ENCODE results near the gene FAM117A. TPM values are rescaled to one million over a fixed set of nuclear protein-coding genes. Genes with fewer than 3 reads are reported as not detected.

The FAM117A gene
- total and polyA plus RNA-seq, 4 experiments from 2014 or later: 61.2 to 102 (median 84.2) TPM

- Mint-ChIP-seq H3K4me1 (peaks cover 71 to 98% (median 82%) of the 10 kb centered on the region in 4 donors), H3K27me3 (no peaks in the 10 kb centered on the region), H3K9me3 (no peaks in the 10 kb centered on the region), H3K4me3 (peak overlapping the region; percentile 93 to 99 (median 97)), H3K27ac (peak overlapping the region; percentile 99 to 100 (median 100)), H3K36me3 (peaks cover 20 to 34% of the 10 kb centered on the region in 2 donors)
- Histone ChIP-seq H3K4me3 (ENCODE audit: low read length in 2 of 2) (peak overlapping the region; percentile 80 to 88), H3K9me3 (ENCODE audit: control insufficient read depth in 1 of 2, low read length in 2 of 2) (no peaks in the 10 kb centered on the region), H3K4me1 (ENCODE audit: insufficient read depth, low read length) (peaks cover 97% of the 10 kb centered on the region), H3K36me3 (ENCODE audit: insufficient read depth, low read length) (peaks cover 4% of the 10 kb centered on the region), H3K27me3 (ENCODE audit: insufficient read depth, low read length) (no peaks in the 10 kb centered on the region), H3K27ac (ENCODE audit: low read depth, low read length) (peak overlapping the region; percentile 99)
- POLR2A ChIA-PET (ENCODE audit: partially characterized antibody): interaction anchor here (1.1 to 10.0 kb wide), 11 partner anchors 7 to 76 kb away, joined by 3 to 427 read pairs (median 6); partner anchors contain the start of genes FAM117A, KAT7, SLC35B1 and SPOP
- CTCF ChIA-PET (ENCODE audit: partially characterized antibody): interaction anchor here (1.6 to 9.1 kb wide), 4 partner anchors 21 to 33 kb away, joined by 3 to 51 read pairs (median 10); partner anchors contain the start of genes FAM117A and SLC35B1
- no peak for DNase-seq
- intact Hi-C loops (cut with micrococcal nuclease): no loop called here
Measured at GRCh38 chr17:49741692-49742076, 22.2 kb downstream of the FAM117A start.

- peak in 1 of 5 donors; percentile 45 for DNase-seq
- Mint-ChIP-seq H3K36me3 (peaks cover 24 to 34% of the 10 kb centered on the region in 2 donors), H3K27ac (peak overlapping the region; percentile 99 to 100 (median 100)), H3K9me3 (no peaks in the 10 kb centered on the region), H3K4me3 (peak overlapping the region; percentile 93 to 99 (median 97)), H3K4me1 (peaks cover 70 to 98% (median 81%) of the 10 kb centered on the region in 4 donors), H3K27me3 (no peaks in the 10 kb centered on the region)
- Histone ChIP-seq H3K9me3 (ENCODE audit: control insufficient read depth in 1 of 2, low read length in 2 of 2) (no peaks in the 10 kb centered on the region), H3K4me1 (ENCODE audit: insufficient read depth, low read length) (peaks cover 97% of the 10 kb centered on the region), H3K36me3 (ENCODE audit: insufficient read depth, low read length) (peaks cover 4% of the 10 kb centered on the region), H3K27ac (ENCODE audit: low read depth, low read length) (peak overlapping the region; percentile 99), H3K27me3 (ENCODE audit: insufficient read depth, low read length) (no peaks in the 10 kb centered on the region), H3K4me3 (ENCODE audit: low read length in 2 of 2) (peak overlapping the region; percentile 80 to 88)
- ChIA-PET CTCF (ENCODE audit: partially characterized antibody) (interaction anchor here (0.8 to 9.1 kb wide), 6 partner anchors 11 to 32 kb away, joined by 3 to 51 read pairs (median 6); partner anchors contain the start of genes FAM117A and SLC35B1), POLR2A (ENCODE audit: partially characterized antibody) (interaction anchor here (1.3 to 10.0 kb wide), 11 partner anchors 7 to 53 kb away, joined by 5 to 427 read pairs (median 8); partner anchors contain the start of genes FAM117A, KAT7 and SLC35B1)
- intact Hi-C loops (cut with micrococcal nuclease): no loop called here
Measured at GRCh38 chr17:49741009-49741691, 22.8 kb downstream of the FAM117A start.

GRCh38 chr17:49739641-49740271, 24.2 kb downstream of the FAM117A start:
- intact Hi-C loops (cut with micrococcal nuclease): loop anchor here (1.0 kb wide), 7 partner anchors 9 to 61 kb away; partner anchors contain the start of genes FAM117A, KAT7 and SPOP
- Mint-ChIP-seq H3K36me3 (peaks cover 18 to 28% of the 10 kb centered on the region in 2 donors), H3K4me3 (peak overlapping the region; percentile 93 to 99 (median 97)), H3K4me1 (peaks cover 68 to 94% (median 78%) of the 10 kb centered on the region in 4 donors), H3K9me3 (no peaks in the 10 kb centered on the region), H3K27ac (peak overlapping the region; percentile 99 to 100 (median 100)), H3K27me3 (no peaks in the 10 kb centered on the region)
- Histone ChIP-seq H3K36me3 (ENCODE audit: insufficient read depth, low read length) (no peaks in the 10 kb centered on the region), H3K9me3 (ENCODE audit: control insufficient read depth in 1 of 2, low read length in 2 of 2) (no peaks in the 10 kb centered on the region), H3K27me3 (ENCODE audit: insufficient read depth, low read length) (no peaks in the 10 kb centered on the region), H3K27ac (ENCODE audit: low read depth, low read length) (peak overlapping the region; percentile 99), H3K4me3 (ENCODE audit: low read length in 2 of 2) (peak overlapping the region; percentile 32 to 80), H3K4me1 (ENCODE audit: insufficient read depth, low read length) (peaks cover 97% of the 10 kb centered on the region)
- peak; percentile 96 to 100 (median 99) for DNase-seq
- POLR2A ChIA-PET (ENCODE audit: partially characterized antibody): interaction anchor here (0.7 to 10.0 kb wide), 23 partner anchors 8 to 371 kb away, joined by 3 to 427 read pairs (median 5); partner anchors contain the start of genes FAM117A, KAT7, NXPH3 and SLC35B1
- CTCF ChIA-PET (ENCODE audit: partially characterized antibody): interaction anchor here (1.0 to 9.1 kb wide), 8 partner anchors 10 to 112 kb away, joined by 3 to 51 read pairs (median 4); partner anchors contain the start of genes FAM117A and SLC35B1

- peak in 1 of 5 donors; percentile 44 for DNase-seq
- ChIA-PET CTCF (ENCODE audit: partially characterized antibody) (interaction anchor here (0.7 to 9.1 kb wide), 9 partner anchors 9 to 113 kb away, joined by 3 to 51 read pairs (median 4); partner anchors contain the start of genes FAM117A and SLC35B1), POLR2A (ENCODE audit: partially characterized antibody) (interaction anchor here (0.6 to 10.0 kb wide), 14 partner anchors 10 to 111 kb away, joined by 3 to 427 read pairs (median 7); partner anchors contain the start of genes FAM117A, KAT7, SLC35B1 and SPOP)
- no peaks in the 10 kb centered on the region for H3K27me3 ChIP-seq (ENCODE audit: insufficient read depth, low read length)
- Mint-ChIP-seq H3K36me3 (peaks cover 20 to 31% of the 10 kb centered on the region in 2 donors), H3K27ac (peak overlapping the region; percentile 99 to 100 (median 100)), H3K4me3 (peak overlapping the region; percentile 93 to 99 (median 97)), H3K4me1 (peaks cover 69 to 88% (median 79%) of the 10 kb centered on the region in 4 donors), H3K27me3 (no peaks in the 10 kb centered on the region), H3K9me3 (no peaks in the 10 kb centered on the region)
- intact Hi-C loops (cut with micrococcal nuclease): loop anchor here (1.0 kb wide), 7 partner anchors 10 to 60 kb away; partner anchors contain the start of genes FAM117A, KAT7 and SPOP
- H3K36me3 ChIP-seq (ENCODE audit: insufficient read depth, low read length): no peaks in the 10 kb centered on the region
- peak overlapping the region; percentile 32 to 80 for H3K4me3 ChIP-seq (ENCODE audit: low read length in 2 of 2)
- H3K4me1 ChIP-seq (ENCODE audit: insufficient read depth, low read length): peaks cover 91% of the 10 kb centered on the region
- H3K27ac ChIP-seq (ENCODE audit: low read depth, low read length): peak overlapping the region; percentile 99
- no peaks in the 10 kb centered on the region for H3K9me3 ChIP-seq (ENCODE audit: control insufficient read depth in 1 of 2, low read length in 2 of 2)
Measured at GRCh38 chr17:49738456-49739163, 25.3 kb downstream of the FAM117A start.

- CTCF ChIA-PET (ENCODE audit: partially characterized antibody): no interaction called here
- H3K4me3 ChIP-seq (ENCODE audit: low read length in 2 of 2): no peak overlapping the region
- peak overlapping the region; percentile 86 to 100 (median 100) for H3K27ac Mint-ChIP-seq
- no peaks in the 10 kb centered on the region for H3K9me3 Mint-ChIP-seq
- DNase-seq: no peak
- H3K36me3 ChIP-seq (ENCODE audit: insufficient read depth, low read length): peaks cover 25% of the 10 kb centered on the region
- H3K27me3 Mint-ChIP-seq: no peaks in the 10 kb centered on the region
- H3K4me1 ChIP-seq (ENCODE audit: insufficient read depth, low read length): peaks cover 84% of the 10 kb centered on the region
- no peaks in the 10 kb centered on the region for H3K27me3 ChIP-seq (ENCODE audit: insufficient read depth, low read length)
- H3K9me3 ChIP-seq (ENCODE audit: control insufficient read depth in 1 of 2, low read length in 2 of 2): no peaks in the 10 kb centered on the region
- intact Hi-C loops (cut with micrococcal nuclease): no loop called here
- peak overlapping the region; percentile 99 for H3K27ac ChIP-seq (ENCODE audit: low read depth, low read length)
- H3K4me3 Mint-ChIP-seq: peak overlapping the region in 1 of 8 donors; percentile 24
- peaks cover 59 to 81% (median 70%) of the 10 kb centered on the region in 4 donors for H3K4me1 Mint-ChIP-seq
- H3K36me3 Mint-ChIP-seq: peaks cover 35 to 45% of the 10 kb centered on the region in 2 donors
- POLR2A ChIA-PET (ENCODE audit: partially characterized antibody): interaction anchor here (0.7 to 1.6 kb wide), 5 partner anchors 14 to 53 kb away, joined by 3 to 5 read pairs (median 3); partner anchors contain the start of genes FAM117A, KAT7 and SLC35B1
Measured at GRCh38 chr17:49734515-49735490, 29.1 kb downstream of the FAM117A start.
